ENCODE measurements around the gene GNE.
"Not testable (repeated sequence)": the region's sequence is repeated elsewhere in the genome, so short reads cannot be mapped to it uniquely, and the experiment has no call there.

Gene GNE

DNA sequence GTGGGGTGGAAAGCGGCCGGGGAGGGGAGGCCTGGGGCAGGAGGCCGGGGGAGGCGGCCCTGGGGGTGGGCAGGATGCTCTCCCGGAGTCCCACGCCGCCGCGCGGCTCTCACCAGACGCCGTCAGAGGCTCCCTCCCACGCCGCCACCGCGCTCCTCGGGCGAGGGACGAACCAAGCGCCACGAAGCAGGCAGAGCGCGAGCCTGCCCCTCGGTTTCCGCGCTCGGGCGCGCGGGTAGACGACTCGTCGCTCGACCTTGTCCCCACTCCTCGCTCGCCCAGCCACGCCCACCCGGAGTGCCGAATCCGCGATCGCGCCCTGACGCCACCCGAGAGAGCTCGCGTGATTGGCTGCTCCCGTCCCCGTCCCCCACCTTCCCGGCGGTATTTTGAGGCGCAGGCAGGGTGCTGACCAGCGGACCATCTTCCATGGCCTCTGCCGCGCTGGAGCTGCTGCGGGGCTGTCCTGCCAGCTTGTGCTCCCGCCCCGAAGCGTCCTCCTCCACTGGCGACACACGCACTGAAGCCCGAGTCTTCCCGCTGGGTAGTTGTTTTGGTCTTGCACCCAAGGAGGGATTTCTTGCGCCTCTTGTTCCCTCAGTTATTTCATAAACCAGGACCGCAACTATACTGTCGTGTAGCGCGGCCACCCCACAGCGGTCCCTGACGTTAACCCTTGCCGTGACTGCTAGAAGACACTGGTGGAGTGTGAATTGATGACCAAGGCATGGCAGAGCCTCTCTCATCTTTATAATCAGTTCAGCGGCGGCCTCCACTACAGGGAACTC is at the start of gene GNE:
Gene GNE (minus strand): TSS at position 241 of the 788 bp plus-strand sequence. CDS start 9,093 bp downstream, outside the sequence.
- peak; percentile 59 for DNase-seq

GRCh38 chr9:36306471-36307306 is 48.4 kb upstream of the GNE start:
- no peak for DNase-seq

DNA sequence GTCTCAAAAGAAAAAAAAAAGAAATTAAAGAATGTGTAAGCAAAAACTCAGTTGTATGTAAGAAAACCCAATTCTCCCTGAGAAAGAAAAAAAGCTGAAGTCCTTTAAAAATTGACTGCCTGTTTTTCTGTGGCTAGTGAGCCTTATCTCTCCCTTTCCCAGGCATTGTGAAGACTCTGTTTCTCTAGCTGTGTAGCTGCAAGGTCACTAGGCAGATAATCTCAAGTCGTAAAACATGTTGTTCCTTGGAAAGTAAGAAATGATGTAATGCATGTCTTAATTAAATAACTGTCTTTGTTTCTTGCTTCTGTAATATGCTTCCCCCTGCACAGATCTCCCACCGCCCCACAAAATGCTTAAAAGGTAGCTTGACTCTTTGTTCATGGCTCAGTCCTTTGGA is 46.1 kb upstream of the GNE start:
- DNase-seq = not testable (repeated sequence)

DNA sequence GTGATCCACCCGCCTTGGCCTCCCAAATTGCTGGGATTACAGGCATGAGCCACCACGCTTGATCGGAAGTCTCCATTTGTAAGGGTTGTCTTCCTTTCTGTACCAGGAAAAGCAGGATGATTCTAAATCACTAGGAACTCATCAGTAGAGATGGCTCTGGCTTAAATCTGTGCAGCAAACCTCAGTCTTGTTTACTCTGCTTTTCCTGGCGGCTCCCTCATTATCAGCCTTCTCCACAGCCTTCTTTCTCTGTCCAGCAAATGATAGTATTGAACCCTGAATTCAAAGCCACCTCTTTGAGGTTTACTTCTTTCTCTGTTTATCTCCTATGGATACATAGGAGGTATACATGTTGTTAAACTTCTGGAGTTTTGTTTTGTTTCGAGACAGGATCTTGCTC is 43.0 kb upstream of the GNE start:
- DNase-seq = no peak

DNA sequence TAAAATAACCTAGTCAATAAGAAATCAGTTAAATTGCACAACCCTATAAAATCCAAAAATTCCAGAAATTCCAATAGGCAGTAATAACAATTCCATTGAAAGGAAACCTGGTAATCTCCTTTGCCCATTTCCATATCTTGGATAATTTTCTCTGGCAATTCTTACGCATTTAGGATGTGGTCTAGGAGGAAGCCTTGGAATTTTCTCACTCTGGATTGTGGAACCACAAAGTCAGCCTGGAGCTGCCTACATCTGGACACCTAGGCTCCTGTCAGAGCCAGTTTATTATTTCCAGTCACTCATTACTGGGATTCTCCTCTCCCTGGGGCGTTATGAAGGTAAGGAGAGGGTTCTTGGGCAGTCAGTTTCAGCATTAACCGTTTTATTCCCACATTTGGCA is 40.3 kb upstream of the GNE start:
- DNase-seq = no peak

DNA sequence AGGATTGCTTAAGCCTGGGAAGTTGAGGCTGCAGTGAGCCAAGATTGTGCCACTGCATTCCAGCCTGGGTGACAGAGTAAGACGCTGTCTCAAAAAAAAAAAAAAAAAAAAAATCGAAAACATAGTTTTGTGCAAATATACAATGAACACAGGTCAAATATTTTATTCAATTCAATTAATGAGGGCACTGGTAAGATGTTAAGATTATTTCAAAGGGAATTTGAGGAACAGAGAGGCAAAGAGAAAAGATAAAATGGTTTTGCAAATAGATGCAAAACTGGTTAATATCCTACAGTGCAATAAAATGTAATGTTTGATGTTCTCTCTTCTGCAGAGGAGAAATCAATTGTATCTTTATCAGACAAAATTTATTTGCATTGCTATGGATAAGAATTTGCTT is 39.5 kb upstream of the GNE start:
- DNase-seq = no peak

DNA sequence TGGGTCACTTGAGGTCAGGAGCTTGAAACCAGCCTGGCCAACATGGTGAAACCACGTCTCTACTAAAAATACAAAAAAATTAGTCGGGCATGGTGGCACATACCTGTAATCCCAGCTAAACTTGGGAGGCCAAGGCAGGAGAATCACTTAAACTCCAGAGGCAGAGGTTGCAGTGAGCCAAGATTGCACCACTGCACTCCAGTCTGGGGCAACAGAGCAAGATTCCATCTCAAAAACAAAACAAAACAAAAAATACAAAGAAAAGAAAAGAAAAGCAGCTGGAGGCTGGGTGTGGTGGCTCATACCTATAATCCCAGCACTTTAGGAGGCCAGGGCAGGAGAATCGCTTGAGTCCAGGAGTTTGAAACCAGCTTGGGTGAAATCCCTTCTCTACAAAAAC is 36.7 kb upstream of the GNE start:
- DNase-seq = not testable (repeated sequence)

GRCh38 chr9:36293918-36294317 is 35.7 kb upstream of the GNE start:
- no peak for DNase-seq

GRCh38 chr9:36293171-36293570 is 34.9 kb upstream of the GNE start:
- DNase-seq = no peak

GRCh38 chr9:36292641-36293040 is 34.4 kb upstream of the GNE start:
- no peak for DNase-seq

DNA sequence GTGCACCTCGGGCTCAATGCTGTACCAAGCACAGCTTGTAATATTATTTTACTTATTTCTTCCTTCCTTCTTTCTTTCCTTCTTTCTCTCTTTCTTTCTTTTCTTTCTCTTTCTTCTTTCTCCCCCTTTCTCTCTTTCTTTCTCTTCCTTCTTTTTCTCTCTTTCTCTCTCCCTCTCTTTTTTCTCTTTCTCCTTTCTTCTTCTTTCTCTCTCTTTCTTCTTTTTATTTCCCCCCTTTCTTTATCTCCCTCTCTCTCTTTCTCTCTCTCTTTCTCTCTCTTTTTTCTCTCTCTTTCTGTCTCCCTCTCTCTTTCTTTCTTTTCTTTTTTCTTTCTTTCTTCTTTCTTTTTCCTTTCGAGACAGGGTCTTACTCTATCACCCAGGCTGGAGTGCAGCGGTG is 32.7 kb upstream of the GNE start:
- no peak for DNase-seq

DNA sequence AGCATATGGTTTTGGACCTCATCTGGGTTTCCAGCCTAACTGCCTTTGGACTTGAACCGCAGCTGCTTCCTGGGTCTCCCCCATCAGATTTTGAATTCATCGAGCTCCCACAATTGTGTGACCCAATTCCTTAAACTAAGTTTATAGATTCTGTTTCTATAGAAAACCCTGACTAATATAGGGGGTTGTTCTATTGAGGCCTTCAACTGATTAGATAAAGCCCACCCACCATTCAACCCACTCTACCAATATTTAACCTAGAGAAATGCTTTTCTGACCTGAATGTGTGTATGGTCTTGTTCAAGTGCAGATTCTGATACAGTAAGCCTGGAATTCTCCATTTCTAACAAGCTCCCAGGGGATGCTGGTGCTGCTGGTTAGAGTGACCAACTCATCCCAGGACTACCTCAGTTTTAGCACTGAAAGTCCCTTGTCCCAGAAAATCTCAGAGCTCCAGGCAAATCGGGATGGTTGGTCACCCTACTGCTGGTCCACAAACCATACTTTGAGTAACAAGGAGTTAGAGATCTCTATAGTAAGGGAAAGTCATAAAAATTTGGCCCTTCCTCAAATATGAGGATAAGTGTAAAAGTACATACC is 31.7 kb upstream of the GNE start:
- DNase-seq = no peak

GRCh38 chr9:36288070-36288469 is 29.8 kb upstream of the GNE start:
- no peak for DNase-seq

DNA sequence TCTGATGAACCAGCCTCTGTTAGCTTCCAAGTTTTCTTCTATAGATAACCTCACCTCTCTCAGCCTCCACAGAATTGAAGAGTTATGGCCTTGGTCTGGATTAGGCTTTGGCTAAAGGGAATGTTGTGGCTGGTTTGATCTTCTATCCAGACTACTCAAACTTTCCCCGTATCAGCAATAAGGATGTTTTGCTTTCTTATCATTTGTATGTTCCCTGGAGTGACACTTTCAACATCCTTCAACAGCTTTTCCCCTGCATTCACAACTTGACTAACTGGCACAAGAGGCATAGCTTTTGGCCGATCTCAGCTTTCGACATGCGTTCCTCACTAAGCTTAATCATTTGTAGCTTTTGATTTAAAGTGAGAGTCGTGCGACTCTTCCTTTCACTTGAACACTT is 28.1 kb upstream of the GNE start:
- DNase-seq = no peak

GRCh38 chr9:36284226-36284625 is 26.0 kb upstream of the GNE start:
- DNase-seq = no peak

GRCh38 chr9:36282275-36282674 is 24.0 kb upstream of the GNE start:
- DNase-seq = no peak

DNA sequence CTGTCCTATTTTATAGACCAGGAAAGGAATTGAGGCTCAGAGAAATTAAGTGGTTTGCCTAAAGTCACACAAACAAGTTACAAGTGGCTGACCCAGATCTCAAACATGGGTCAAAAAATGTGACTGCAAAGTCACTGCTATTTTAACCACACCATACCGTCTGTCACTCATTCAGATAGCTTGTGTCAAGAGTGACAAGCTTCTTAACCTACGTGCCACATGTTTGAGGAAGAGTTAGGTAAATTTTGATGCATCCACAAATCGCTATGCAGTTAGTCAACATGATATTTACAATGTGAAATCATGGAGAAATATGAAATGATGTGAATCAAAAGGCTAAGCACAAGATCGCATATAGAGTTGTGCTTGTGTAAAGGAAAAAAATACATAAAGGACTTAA is 22.7 kb upstream of the GNE start:
- no peak for DNase-seq

DNA sequence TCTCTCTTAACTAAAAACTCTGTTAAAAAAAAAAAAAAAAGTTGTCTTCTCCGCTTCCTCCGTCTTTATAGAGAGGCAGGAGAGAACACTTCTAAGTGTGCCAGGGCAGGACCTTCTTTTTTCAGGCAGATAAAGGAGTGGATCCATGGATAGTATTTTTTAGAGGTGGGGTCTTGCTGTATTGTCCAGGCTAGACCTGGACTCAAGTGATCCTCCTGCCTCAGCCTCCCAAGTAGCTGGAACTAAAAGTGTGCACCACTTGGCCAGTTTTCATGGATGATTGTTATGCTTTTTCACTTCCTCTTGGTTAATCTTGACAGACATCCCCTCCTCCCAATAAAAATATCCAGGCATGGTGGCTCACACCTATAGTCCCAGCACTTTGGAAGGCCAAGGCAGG is 20.0 kb upstream of the GNE start:
- DNase-seq = no peak

DNA sequence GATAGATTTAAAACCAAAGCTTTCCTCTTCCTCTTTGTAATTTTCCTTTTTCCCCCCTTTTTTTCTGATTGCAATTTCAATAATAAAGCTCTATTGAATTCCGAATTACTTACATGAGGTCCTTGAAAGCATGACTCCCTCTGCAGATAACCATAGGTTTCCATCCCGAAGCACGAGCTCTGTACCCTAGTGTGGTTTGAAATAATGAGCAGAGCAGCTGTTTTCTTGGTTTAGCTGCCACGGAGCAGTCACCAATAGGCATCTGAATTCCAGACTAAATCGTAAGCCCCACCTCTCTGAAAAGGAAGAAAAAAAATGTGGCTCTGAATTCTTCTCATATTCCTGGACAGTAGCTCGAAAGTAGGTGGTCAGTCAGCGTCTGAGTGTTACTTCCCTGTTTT is 18.5 kb upstream of the GNE start:
- no peak for DNase-seq

GRCh38 chr9:36276254-36276653 is 18.0 kb upstream of the GNE start:
- DNase-seq = no peak

GRCh38 chr9:36275060-36275459 is 16.8 kb upstream of the GNE start:
- no peak for DNase-seq

GRCh38 chr9:36273354-36273753 is 15.1 kb upstream of the GNE start:
- DNase-seq = not testable (repeated sequence)

- DNase-seq = no peak
Measured at GRCh38 chr9:36268007-36268427, 9.8 kb upstream of the GNE start.

GRCh38 chr9:36264896-36265295 is 6.6 kb upstream of the GNE start:
- no peak for DNase-seq

Measured in NCI-H524 treated with DMSO at 0.1 percent for 48 hours (cell line).